GM12801 (cell line): ENCODE results near the gene NOSIP.
A peak's percentile ranks its signal among the peaks of the same experiment; 100 is the strongest.

Experiments
- TF ChIP-seq, protein P1 (sequence below): IDR thresholded peaks from one replicate; pipeline ENCODE4 v1.5.1; 2011; ENCODE audit warnings: control low read depth; ENCODE audit not compliant: insufficient read length; ENCODE audit errors: extremely low read depth

The NOSIP gene

GRCh38 chr19:49574206-49574755, 6.1 kb downstream of the NOSIP start:
- TF ChIP-seq, protein P1, sequence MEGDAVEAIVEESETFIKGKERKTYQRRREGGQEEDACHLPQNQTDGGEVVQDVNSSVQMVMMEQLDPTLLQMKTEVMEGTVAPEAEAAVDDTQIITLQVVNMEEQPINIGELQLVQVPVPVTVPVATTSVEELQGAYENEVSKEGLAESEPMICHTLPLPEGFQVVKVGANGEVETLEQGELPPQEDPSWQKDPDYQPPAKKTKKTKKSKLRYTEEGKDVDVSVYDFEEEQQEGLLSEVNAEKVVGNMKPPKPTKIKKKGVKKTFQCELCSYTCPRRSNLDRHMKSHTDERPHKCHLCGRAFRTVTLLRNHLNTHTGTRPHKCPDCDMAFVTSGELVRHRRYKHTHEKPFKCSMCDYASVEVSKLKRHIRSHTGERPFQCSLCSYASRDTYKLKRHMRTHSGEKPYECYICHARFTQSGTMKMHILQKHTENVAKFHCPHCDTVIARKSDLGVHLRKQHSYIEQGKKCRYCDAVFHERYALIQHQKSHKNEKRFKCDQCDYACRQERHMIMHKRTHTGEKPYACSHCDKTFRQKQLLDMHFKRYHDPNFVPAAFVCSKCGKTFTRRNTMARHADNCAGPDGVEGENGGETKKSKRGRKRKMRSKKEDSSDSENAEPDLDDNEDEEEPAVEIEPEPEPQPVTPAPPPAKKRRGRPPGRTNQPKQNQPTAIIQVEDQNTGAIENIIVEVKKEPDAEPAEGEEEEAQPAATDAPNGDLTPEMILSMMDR = no peak

- TF ChIP-seq, protein P1 = no peak
These were observed 6.9 kb downstream of the NOSIP start for GRCh38 chr19:49573425-49573824.

DNA sequence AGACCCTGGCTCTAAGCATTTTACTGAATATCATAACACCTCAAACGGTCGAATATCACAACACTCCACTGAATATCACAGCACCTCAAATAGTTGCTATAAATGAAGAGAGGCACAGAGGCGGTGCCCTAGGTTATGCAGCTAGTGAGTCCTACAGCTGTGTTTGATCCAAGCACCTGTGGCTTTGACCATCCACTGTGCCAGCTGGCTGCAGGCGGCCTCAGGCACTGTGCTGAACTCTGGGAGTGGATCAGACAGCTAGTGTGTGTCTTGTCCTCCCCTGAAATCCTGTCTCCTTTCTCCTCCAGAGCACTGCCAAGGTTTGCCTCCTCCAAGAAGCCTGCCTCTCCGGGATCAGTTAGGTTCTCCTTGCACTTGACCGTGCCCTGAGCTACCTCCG, 7.3 kb downstream of the NOSIP start:
- TF ChIP-seq, protein P1 = no peak

- TF ChIP-seq, protein P1 = no peak
These were observed 9.2 kb downstream of the NOSIP start for GRCh38 chr19:49570997-49571676.

- TF ChIP-seq, protein P1 = peak; percentile 98
These were observed 10.1 kb downstream of the NOSIP start for GRCh38 chr19:49570138-49570856.

- TF ChIP-seq, protein P1 = no peak
These were observed 12.4 kb downstream of the NOSIP start for GRCh38 chr19:49567861-49568441.

- TF ChIP-seq, protein P1 = no peak
These were observed 14.1 kb downstream of the NOSIP start for GRCh38 chr19:49566302-49566701.
